SU-DHL-6 (cell line): ENCODE data around the gene CRIP2.

Experiments used
- CTCF ChIP-seq: fragments of 200-600 bp; sonication (generic); IDR thresholded peaks from one replicate; pipeline ENCODE4 v1.5.1; 2017; ENCODE audit warnings: antibody characterized with exemption, mild to moderate bottlenecking, low read length, moderate library complexity; ENCODE audit not compliant: insufficient read depth, poor library complexity, severe bottlenecking
- EZH2phosphoT487 ChIP-seq: fragments of 200-600 bp; sonication (generic), shearing (Covaris generic); conservative IDR thresholded peaks from 2 replicates; pipeline ENCODE4 v1.6.1; 2018; ENCODE audit warnings: mild to moderate bottlenecking, antibody characterized with exemption, low read length, moderate library complexity, mixed read lengths

- TF ChIP-seq CTCF (no peak), EZH2phosphoT487 (no peak)
These were observed 36.7 kb upstream of the CRIP2 start for GRCh38 chr14:105437723-105438500.
